Epidermal melanocyte (primary cell): ENCODE measurements around the gene PTPRT.

Source experiments
- DNase-seq: peaks from one replicate; pipeline ENCODE4 v3.0.0; 2011; ENCODE audit warnings: low spot score; ENCODE audit not compliant: insufficient read length

The PTPRT gene

DNA sequence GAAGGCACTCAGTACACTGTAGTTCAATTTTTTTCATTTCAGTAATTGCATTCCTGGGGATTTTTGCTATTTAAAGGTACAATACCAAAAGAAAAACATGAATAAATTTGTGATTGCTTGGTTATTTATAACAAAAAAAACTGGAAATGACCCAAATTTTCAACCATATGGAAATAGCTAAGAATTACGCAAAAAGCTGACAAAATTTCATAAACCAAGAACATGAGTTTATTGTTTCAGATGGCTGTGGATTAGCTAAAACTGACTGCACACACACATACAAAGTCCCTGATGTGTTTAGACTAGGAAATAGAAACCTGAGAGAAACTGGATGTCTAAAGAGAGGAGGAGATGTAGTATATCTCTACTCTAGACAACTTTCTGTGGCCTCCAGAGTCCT lies 853.1 kb downstream of the PTPRT start:
- DNase-seq, result no peak

- no peak for DNase-seq
Observed at GRCh38 chr20:42319252-42320013, 870.3 kb downstream of the PTPRT start.

GRCh38 chr20:42313704-42314103 lies 876.0 kb downstream of the PTPRT start:
- no peak for DNase-seq

- no peak for DNase-seq
Observed at GRCh38 chr20:42309050-42309449, 880.7 kb downstream of the PTPRT start.

DNA sequence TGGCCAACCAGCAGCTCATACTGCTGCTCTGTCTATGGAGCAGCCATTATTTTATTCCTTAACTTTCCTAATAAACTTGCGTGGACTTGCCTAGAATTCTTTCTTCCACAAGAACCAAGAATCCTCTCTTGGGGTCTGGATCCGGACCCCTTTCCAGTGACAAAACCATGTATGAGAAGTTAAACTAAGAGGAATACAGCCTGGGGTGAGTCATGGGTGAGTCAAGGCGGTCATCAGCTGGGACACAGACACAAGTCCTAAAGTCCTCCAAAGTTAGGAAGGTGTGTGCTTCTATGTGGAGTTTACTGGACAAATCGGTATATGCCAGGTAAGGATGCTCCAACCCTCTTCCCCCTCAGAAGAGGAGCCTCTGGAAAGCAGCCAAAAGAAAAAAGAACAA lies 881.5 kb downstream of the PTPRT start:
- no peak for DNase-seq

- no peak for DNase-seq
Observed at GRCh38 chr20:42295592-42295991, 894.1 kb downstream of the PTPRT start.

GRCh38 chr20:42294976-42295375 lies 894.7 kb downstream of the PTPRT start:
- no peak for DNase-seq

- DNase-seq, result no peak
Observed at GRCh38 chr20:42281801-42282200, 907.9 kb downstream of the PTPRT start.

GRCh38 chr20:42276718-42277602 lies 912.7 kb downstream of the PTPRT start:
- no peak for DNase-seq

DNA sequence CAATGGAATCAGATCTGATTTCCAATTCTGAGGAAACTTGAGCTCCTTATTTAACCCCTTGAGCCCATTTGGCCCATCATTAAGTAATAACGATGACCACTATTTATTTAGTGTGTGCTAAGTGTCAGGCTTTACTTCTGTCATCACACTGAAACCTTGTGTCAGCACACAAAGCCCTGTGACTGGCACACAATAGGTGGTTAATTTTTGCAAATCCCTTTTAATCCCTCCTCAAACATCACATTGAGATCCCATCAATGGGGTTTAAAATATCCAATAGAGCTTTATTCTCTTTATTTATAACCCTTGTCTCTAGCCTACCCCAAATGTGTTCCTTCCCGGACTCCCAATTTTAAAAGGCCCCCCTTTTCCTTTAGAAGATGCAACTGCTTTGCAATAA lies 914.7 kb downstream of the PTPRT start:
- no peak for DNase-seq

DNA sequence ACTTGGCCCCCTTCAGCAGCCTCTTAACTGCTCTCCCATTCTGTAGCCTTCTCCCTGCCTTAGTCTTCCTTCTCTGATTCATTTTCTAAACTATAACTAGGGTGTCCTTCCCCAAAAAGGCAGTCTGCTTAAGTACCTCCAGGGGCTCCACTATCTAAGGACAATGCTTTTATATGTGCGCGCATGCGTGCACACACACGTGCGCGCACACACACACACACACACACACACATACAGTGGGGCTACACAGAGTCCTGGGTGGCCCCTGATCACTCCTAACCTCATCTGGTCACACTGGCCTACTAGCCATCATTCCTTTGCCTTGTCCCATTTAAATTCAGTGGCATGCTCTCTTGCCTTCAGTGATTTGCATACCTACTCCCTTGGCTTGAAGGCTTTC lies 917.2 kb downstream of the PTPRT start:
- DNase-seq, result no peak

DNA sequence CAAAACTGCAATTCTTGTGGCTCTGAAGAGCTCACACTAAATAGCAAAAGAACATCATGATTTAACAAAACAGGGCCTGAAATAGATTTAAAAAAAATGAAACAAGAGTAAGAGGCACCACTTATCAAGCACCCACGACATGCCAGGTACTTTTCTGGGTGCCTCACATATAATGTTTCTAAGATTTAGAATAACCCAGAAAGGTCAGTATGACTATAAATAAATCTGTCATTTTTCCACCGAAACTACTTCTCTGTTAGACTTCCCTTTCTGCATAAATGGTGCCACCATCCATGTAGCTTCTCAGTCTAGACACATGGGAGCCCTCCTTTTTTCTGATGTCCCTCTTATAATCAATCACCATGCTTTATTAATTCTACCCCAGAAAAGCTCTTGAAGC lies 919.2 kb downstream of the PTPRT start:
- DNase-seq, result no peak

- no peak for DNase-seq
Observed at GRCh38 chr20:42267793-42268384, 921.8 kb downstream of the PTPRT start.

GRCh38 chr20:42261766-42262270 lies 927.9 kb downstream of the PTPRT start:
- DNase-seq, result no peak

GRCh38 chr20:42260184-42260583 lies 929.5 kb downstream of the PTPRT start:
- no peak for DNase-seq

DNA sequence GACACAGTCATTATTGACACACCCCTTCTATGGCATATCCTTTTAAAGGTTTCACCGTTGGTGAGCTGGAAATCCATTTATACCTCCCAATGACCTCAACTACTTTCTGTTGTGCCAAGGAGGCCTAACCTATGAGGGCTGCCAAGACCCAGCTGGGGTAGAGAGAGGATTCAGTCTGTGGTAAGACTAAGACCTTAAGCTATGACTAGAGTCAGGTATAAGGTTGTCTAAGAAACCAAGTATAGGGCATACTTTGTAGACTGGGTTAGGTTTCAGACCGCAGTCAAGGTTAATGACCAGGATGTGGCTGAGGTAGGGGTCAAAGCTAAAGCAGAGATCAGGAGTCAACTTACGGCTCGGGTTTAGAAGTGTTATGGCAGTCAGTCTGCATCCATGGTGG lies 930.3 kb downstream of the PTPRT start:
- DNase-seq, result no peak

GRCh38 chr20:42258564-42259302 lies 931.0 kb downstream of the PTPRT start:
- DNase-seq, result no peak

- DNase-seq, result no peak
Observed at GRCh38 chr20:42255821-42256220, 933.9 kb downstream of the PTPRT start.

DNA sequence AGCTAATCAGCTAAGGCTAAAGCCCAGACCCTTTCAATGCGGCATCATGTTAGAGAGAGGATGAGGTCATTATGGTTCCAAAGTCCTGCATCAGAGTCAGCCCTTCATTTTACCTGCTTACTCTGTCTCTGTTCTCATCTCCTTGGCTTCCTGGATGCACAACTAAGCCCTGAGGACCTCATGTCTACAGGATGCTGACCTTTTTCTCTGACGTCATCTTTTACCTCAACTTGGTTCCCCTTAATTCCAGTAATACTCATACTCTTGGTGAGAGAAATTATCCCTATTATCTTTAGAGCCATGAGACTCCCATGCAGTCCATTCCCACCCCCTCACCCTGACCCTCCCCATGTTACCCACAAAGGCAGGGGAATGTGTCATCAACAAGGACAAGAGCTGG lies 935.0 kb downstream of the PTPRT start:
- DNase-seq, result no peak

- no peak for DNase-seq
Observed at GRCh38 chr20:42252116-42252515, 937.6 kb downstream of the PTPRT start.

- DNase-seq, result no peak
Observed at GRCh38 chr20:42218621-42219374, 970.9 kb downstream of the PTPRT start.
